ENCODE measurements around the gene TSPAN9.
A peak's percentile ranks its signal among the peaks of the same experiment; 100 is the strongest.

The TSPAN9 gene

GRCh38 chr12:3261782-3262359, 184.7 kb downstream of the TSPAN9 start:
- DNase-seq: no peak

GRCh38 chr12:3262470-3262869, 185.3 kb downstream of the TSPAN9 start:
- peak; percentile 43 for DNase-seq

- DNase-seq: no peak
These were observed 186.1 kb downstream of the TSPAN9 start for GRCh38 chr12:3263282-3263681.

- DNase-seq: no peak
These were observed 187.1 kb downstream of the TSPAN9 start for GRCh38 chr12:3263939-3264922.

GRCh38 chr12:3265406-3265805, 188.2 kb downstream of the TSPAN9 start:
- no peak for DNase-seq

GRCh38 chr12:3266638-3267037, 189.5 kb downstream of the TSPAN9 start:
- no peak for DNase-seq

GRCh38 chr12:3267690-3268089, 190.5 kb downstream of the TSPAN9 start:
- no peak for DNase-seq

- DNase-seq: no peak
These were observed 192.4 kb downstream of the TSPAN9 start for GRCh38 chr12:3269594-3269993.

GRCh38 chr12:3271146-3271545, 194.0 kb downstream of the TSPAN9 start:
- DNase-seq: no peak

- no peak for DNase-seq
These were observed 194.5 kb downstream of the TSPAN9 start for GRCh38 chr12:3271639-3272038.

GRCh38 chr12:3272958-3273357, 195.8 kb downstream of the TSPAN9 start:
- no peak for DNase-seq

- no peak for DNase-seq
These were observed 196.3 kb downstream of the TSPAN9 start for GRCh38 chr12:3273409-3273853.

- no peak for DNase-seq
These were observed 197.5 kb downstream of the TSPAN9 start for GRCh38 chr12:3274664-3275063.

GRCh38 chr12:3275171-3276041, 198.2 kb downstream of the TSPAN9 start:
- peak; percentile 81 for DNase-seq

- no peak for DNase-seq
These were observed 199.0 kb downstream of the TSPAN9 start for GRCh38 chr12:3276226-3276625.

- no peak for DNase-seq
These were observed 200.2 kb downstream of the TSPAN9 start for GRCh38 chr12:3277306-3277943.

- no peak for DNase-seq
These were observed 201.7 kb downstream of the TSPAN9 start for GRCh38 chr12:3278681-3279414.

GRCh38 chr12:3279415-3279780, 202.2 kb downstream of the TSPAN9 start:
- no peak for DNase-seq

- no peak for DNase-seq
These were observed 202.7 kb downstream of the TSPAN9 start for GRCh38 chr12:3279832-3280231.

GRCh38 chr12:3280967-3281366, 203.8 kb downstream of the TSPAN9 start:
- no peak for DNase-seq

- DNase-seq: no peak
These were observed 204.6 kb downstream of the TSPAN9 start for GRCh38 chr12:3281588-3282383.
